Activated CD4-positive, alpha-beta T cell treated with anti-CD3 and anti-CD28 coated beads for 36 hours (primary cell): Measurements from ENCODE around the gene VCAN. TPM values are rescaled to one million over a fixed set of nuclear protein-coding genes. Genes with fewer than 3 reads are reported as not detected.

Experiments used
- ATAC-seq: fragments of 200-7000 bp; cut with Tn5 transposase; one replicate; pipeline ENCODE4 v1.10.0; 2021; ENCODE audit warnings: mild to moderate bottlenecking, moderate library complexity
- CTCF ChIA-PET: fragments of 350-600 bp; sonication (Branson Sonifier 250); formaldehyde crosslinking; loops from one replicate; lab custom pipeline; 2021; ENCODE audit warnings: antibody characterized with exemption; lab: Charles Lee
- POLR2A ChIA-PET: fragments of 350-600 bp; sonication (Branson Sonifier 250); formaldehyde crosslinking; loops from one replicate; lab custom pipeline; 2021; ENCODE audit warnings: antibody characterized with exemption, inconsistent platforms; lab: Charles Lee
- DNase-seq: peaks from one replicate; pipeline ENCODE4 v3.0.0-alpha.2; 2020
- H3K27ac Mint-ChIP-seq: one replicate; pipeline ENCODE4 v1.8.0; 2021; ENCODE audit warnings: mixed read lengths
- H3K27me3 Mint-ChIP-seq: one replicate; pipeline ENCODE4 v1.8.0; 2021; ENCODE audit warnings: mixed read lengths
- H3K36me3 Mint-ChIP-seq: one replicate; pipeline ENCODE4 v1.8.0; 2021; ENCODE audit warnings: low read depth, mixed read lengths
- H3K4me1 Mint-ChIP-seq: one replicate; pipeline ENCODE4 v1.8.0; 2021; ENCODE audit warnings: mixed read lengths
- H3K4me3 Mint-ChIP-seq: one replicate; pipeline ENCODE4 v1.8.0; 2021; ENCODE audit warnings: mild to moderate bottlenecking, moderate library complexity, mixed read lengths
- H3K9me3 Mint-ChIP-seq: one replicate; pipeline ENCODE4 v1.8.0; 2021; ENCODE audit warnings: low read depth, mixed read lengths
- intact Hi-C, 2 experiments: fragments of 100-400 bp; cut with DNase I in 1 of 2; cut with micrococcal nuclease in 1 of 2; formaldehyde crosslinking; loops; one replicate each; pipeline versions ENCODE4 v1.14.2 to v1.15.1; 2022 to 2024; cut with DNase I, micrococcal nuclease
- total RNA-seq, 2 experiments: library from RNA; stranded (reverse); gene quantifications; one replicate each; pipeline ENCODE4 v1.2.3, GENCODE V29; 2021

The VCAN gene
- total RNA-seq, 2 experiments from 2014 or later = not detected

DNA sequence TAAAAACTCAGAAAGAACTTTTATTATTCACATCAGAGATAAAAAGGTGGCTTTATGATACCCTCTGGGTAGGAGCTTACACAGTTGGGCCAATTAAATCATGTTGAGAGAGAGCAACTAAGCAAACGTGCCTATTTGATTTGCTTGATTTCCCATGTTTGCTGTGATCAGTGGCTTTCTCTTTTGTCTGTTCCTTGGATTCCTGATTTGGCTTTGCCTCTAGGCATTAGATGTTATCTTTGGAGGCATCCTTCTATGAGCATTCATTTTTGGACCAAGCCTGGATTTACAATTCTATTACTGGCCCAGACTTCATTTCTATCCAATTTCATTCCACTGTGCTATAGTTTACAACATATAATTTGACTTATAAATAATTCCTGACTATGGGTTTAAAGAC lies 35.9 kb downstream of the VCAN start:
- H3K27ac Mint-ChIP-seq = no peak overlapping the region
- CTCF ChIA-PET = no interaction called here
- DNase-seq (no peak), ATAC-seq (no peak)
- no peaks in the 10 kb centered on the region for H3K4me1 Mint-ChIP-seq
- no peaks in the 10 kb centered on the region for H3K9me3 Mint-ChIP-seq
- POLR2A ChIA-PET = no interaction called here
- H3K27me3 Mint-ChIP-seq = peaks cover 8% of the 10 kb centered on the region
- no peak overlapping the region for H3K4me3 Mint-ChIP-seq
- H3K36me3 Mint-ChIP-seq = no peaks in the 10 kb centered on the region
- intact Hi-C loops = no loop called here

DNA sequence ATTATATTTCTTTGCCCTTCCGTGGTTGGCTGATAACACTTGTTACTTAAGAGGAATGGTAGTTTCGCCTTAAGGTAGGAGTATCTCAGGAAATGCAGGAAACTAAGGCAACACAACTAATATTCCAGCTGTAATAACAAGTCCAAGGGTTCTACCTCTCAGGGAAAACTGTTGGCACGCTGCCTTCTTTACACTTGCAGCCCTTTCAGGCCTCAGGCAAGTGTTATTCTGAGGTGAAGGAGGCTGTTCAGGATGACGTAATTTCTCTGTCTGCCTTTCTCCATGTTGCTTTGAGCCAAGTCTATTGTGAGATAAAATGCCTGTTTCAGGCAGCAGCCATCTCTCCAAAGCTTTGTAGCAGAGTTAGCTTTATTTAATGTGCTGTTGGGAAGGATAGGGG lies 38.0 kb downstream of the VCAN start:
- H3K9me3 Mint-ChIP-seq = no peaks in the 10 kb centered on the region
- H3K27ac Mint-ChIP-seq = no peak overlapping the region
- DNase-seq (no peak), ATAC-seq (no peak)
- ChIA-PET CTCF (no interaction called here), POLR2A (interaction anchor here (0.6 kb wide), 2 partner anchors 15 to 460 kb away, joined by 3 to 6 read pairs; no protein-coding TSS in a partner anchor)
- peaks cover 4% of the 10 kb centered on the region for H3K27me3 Mint-ChIP-seq
- intact Hi-C loops = no loop called here
- H3K4me1 Mint-ChIP-seq = no peaks in the 10 kb centered on the region
- H3K36me3 Mint-ChIP-seq = no peaks in the 10 kb centered on the region
- no peak overlapping the region for H3K4me3 Mint-ChIP-seq

DNA sequence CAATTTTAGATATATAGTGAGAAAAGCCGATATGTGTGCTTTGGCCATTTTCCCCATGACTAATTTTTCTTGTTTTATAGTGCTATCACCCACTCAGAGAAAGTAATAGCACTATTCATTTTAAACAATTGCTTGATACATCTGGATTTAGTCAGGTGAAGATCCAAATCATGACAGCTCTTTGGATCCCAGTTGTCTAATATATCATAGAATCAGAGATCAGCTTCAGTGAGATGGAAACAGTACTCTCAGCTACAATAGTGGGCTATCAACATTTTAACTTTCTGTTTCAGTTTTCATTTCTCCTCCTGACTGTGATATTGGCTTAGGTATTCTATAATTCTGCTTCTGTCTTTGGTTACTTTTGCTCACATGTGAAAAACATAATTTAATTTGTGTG lies 38.7 kb downstream of the VCAN start:
- H3K4me1 Mint-ChIP-seq = no peaks in the 10 kb centered on the region
- H3K27me3 Mint-ChIP-seq = peaks cover 3% of the 10 kb centered on the region
- intact Hi-C loops = no loop called here
- DNase-seq = no peak
- ChIA-PET POLR2A (interaction anchor here (0.6 kb wide), 2 partner anchors 14 to 461 kb away, joined by 3 to 6 read pairs; no protein-coding TSS in a partner anchor), CTCF (no interaction called here)
- no peaks in the 10 kb centered on the region for H3K9me3 Mint-ChIP-seq
- no peak overlapping the region for H3K4me3 Mint-ChIP-seq
- no peaks in the 10 kb centered on the region for H3K36me3 Mint-ChIP-seq
- ATAC-seq = no peak
- H3K27ac Mint-ChIP-seq = no peak overlapping the region

DNA sequence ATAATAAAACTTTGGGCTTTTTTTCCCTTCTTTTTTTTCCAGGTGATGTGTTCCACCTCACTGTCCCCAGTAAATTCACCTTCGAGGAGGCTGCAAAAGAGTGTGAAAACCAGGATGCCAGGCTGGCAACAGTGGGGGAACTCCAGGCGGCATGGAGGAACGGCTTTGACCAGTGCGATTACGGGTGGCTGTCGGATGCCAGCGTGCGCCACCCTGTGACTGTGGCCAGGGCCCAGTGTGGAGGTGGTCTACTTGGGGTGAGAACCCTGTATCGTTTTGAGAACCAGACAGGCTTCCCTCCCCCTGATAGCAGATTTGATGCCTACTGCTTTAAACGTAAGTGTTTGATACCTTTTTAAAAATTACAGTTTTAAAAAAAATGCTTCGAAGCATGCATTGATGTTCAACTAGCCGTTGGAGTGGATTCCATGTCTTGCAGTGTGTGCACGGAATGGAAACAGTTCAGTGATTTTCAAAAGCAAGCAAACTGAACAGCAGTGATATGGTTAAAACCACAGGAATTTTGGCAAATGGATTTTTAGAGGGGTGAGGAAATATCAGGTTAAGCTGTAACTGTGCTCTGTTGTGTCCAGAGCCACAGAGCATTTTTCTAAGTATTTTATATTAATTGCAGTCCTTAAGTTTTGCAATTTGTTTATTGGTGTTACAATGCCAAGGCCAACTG lies 40.7 kb downstream of the VCAN start:
- H3K4me3 Mint-ChIP-seq = no peak overlapping the region
- no peak for ATAC-seq
- H3K27ac Mint-ChIP-seq = no peak overlapping the region
- no peak for DNase-seq
- intact Hi-C loops = no loop called here
- no peaks in the 10 kb centered on the region for H3K36me3 Mint-ChIP-seq
- H3K4me1 Mint-ChIP-seq = no peaks in the 10 kb centered on the region
- H3K9me3 Mint-ChIP-seq = no peaks in the 10 kb centered on the region
- CTCF ChIA-PET = no interaction called here
- POLR2A ChIA-PET = no interaction called here
- H3K27me3 Mint-ChIP-seq = peaks cover 3% of the 10 kb centered on the region

DNA sequence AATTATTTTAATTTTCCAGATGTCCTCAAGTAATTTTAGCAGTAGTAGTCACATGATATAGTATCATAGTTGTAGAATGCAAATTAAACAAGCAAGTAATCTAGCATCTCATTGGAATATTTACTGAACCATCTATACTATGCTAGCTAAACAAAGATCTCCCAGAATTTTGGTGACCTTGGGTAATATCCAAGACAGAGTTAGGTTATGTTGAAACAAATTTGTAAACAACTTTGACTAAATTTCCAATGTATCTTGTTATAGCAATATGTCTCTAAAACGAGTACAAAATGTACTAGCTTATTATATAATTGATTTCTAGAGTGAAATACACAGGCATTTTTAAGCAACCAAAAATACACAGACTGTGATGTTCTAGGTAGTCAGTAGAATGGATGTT lies 41.5 kb downstream of the VCAN start:
- Mint-ChIP-seq H3K4me3 (no peak overlapping the region), H3K27me3 (peaks cover 3% of the 10 kb centered on the region), H3K36me3 (no peaks in the 10 kb centered on the region), H3K4me1 (no peaks in the 10 kb centered on the region), H3K9me3 (no peaks in the 10 kb centered on the region), H3K27ac (no peak overlapping the region)
- ATAC-seq (no peak), DNase-seq (no peak)
- intact Hi-C loops = no loop called here
- CTCF ChIA-PET = no interaction called here
- POLR2A ChIA-PET = interaction anchor here (0.6 kb wide), 1 partner anchor 347 kb away, joined by 4 read pairs; no protein-coding TSS in a partner anchor

DNA sequence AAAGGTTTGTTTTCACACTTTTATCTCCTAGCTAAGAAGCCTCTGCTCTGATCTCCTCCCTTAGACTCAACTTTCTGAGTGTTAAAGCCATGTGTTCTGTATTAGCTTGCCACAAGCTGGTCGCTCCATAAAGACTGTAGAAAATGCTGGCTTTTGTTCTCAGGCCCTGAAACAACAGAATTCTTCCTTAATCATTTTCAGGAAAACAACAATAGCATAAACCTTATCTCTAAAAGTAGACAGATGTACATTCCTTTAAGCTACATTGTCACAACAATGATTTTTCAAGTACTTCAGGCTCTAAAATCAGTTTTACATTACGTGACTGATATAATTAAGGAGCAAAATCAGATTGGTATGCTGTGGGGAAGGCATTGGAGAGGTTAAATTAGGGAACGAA lies 41.9 kb downstream of the VCAN start:
- no peaks in the 10 kb centered on the region for H3K9me3 Mint-ChIP-seq
- CTCF ChIA-PET = no interaction called here
- ATAC-seq = no peak
- no peak for DNase-seq
- POLR2A ChIA-PET = no interaction called here
- intact Hi-C loops = no loop called here
- H3K36me3 Mint-ChIP-seq = no peaks in the 10 kb centered on the region
- H3K4me1 Mint-ChIP-seq = no peaks in the 10 kb centered on the region
- no peak overlapping the region for H3K27ac Mint-ChIP-seq
- H3K27me3 Mint-ChIP-seq = peaks cover 3% of the 10 kb centered on the region
- no peak overlapping the region for H3K4me3 Mint-ChIP-seq

DNA sequence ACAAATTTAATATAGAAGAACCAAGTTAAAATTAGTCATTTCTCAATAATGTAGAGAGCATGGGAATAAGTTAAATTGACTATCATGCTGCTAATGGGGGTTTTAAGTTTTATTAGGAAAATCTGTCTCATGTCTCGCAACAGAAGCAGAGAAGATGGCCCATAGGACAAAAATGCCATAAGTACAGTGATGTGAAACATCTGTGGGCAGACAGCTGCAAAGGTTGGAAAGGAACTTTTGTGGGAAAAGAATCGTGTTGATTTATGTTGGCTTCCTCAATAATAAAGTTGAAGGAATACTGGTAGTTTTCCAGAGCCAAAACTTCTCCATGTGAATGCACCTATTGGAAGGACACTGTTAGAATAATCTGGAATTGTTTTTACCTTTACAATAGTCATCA lies 44.8 kb downstream of the VCAN start:
- Mint-ChIP-seq H3K4me3 (no peak overlapping the region), H3K4me1 (no peaks in the 10 kb centered on the region), H3K36me3 (no peaks in the 10 kb centered on the region), H3K27me3 (peaks cover 3% of the 10 kb centered on the region), H3K27ac (no peak overlapping the region), H3K9me3 (no peaks in the 10 kb centered on the region)
- ATAC-seq = no peak
- ChIA-PET CTCF (no interaction called here), POLR2A (no interaction called here)
- intact Hi-C loops = no loop called here
- DNase-seq = no peak

DNA sequence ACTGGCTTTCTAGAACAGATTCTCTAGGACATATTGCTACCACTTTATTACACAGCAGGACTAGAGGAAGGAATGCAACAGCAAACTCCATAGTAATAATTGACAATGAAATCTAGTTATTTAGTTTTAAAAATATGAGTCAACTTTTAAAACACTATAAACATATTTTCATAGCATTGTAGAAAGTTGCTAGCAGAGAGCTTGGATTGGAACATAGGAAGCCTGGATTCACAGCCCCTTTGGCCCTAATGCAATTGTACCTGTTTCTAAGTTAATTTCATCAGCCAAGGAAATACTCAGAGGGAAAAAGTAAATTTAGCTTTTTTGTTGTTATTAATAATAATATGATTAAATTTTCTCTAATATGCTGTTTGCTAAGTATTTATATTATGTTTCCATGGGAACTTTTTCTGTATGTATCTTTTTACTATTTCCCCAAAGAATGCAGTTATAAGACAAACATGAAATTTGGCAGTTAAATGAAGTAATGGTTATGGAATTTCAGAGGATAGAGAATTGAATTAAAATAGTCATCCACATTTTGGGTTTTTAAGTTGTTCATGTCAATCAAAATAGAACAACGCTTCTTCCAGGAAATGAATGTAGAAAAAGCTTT lies 45.6 kb downstream of the VCAN start:
- ChIA-PET POLR2A (no interaction called here), CTCF (interaction anchor here (1.0 kb wide), 2 partner anchors 18 to 877 kb away, joined by 3 read pairs; no protein-coding TSS in a partner anchor)
- ATAC-seq (no peak), DNase-seq (no peak)
- Mint-ChIP-seq H3K4me1 (no peaks in the 10 kb centered on the region), H3K9me3 (no peaks in the 10 kb centered on the region), H3K27ac (no peak overlapping the region), H3K4me3 (no peak overlapping the region), H3K27me3 (peaks cover 3% of the 10 kb centered on the region), H3K36me3 (no peaks in the 10 kb centered on the region)
- intact Hi-C loops = no loop called here

DNA sequence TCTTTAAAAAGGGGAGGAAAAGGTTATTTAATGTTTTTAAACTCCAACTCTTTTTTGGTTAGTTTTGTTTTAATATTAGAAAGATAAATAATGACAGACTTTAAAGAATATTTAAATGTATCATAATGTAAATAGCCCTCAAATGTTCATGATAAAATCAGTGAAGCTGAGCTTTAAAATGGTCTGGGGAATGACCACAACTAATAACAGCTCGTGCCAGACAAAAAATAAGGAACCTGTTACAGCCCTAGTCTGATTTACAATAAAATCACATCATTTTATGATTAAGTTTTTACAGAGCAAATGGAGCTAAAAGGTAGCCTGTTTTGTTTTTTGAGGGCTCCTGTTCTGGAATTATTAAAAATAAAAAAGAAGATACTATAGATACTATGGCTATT lies 46.1 kb downstream of the VCAN start:
- H3K4me1 Mint-ChIP-seq = no peaks in the 10 kb centered on the region
- H3K36me3 Mint-ChIP-seq = no peaks in the 10 kb centered on the region
- ATAC-seq (no peak), DNase-seq (no peak)
- ChIA-PET POLR2A (no interaction called here), CTCF (interaction anchor here (1.0 kb wide), 2 partner anchors 18 to 878 kb away, joined by 3 read pairs; no protein-coding TSS in a partner anchor)
- no peaks in the 10 kb centered on the region for H3K9me3 Mint-ChIP-seq
- H3K27me3 Mint-ChIP-seq = peaks cover 3% of the 10 kb centered on the region
- no peak overlapping the region for H3K27ac Mint-ChIP-seq
- H3K4me3 Mint-ChIP-seq = no peak overlapping the region
- intact Hi-C loops = no loop called here

DNA sequence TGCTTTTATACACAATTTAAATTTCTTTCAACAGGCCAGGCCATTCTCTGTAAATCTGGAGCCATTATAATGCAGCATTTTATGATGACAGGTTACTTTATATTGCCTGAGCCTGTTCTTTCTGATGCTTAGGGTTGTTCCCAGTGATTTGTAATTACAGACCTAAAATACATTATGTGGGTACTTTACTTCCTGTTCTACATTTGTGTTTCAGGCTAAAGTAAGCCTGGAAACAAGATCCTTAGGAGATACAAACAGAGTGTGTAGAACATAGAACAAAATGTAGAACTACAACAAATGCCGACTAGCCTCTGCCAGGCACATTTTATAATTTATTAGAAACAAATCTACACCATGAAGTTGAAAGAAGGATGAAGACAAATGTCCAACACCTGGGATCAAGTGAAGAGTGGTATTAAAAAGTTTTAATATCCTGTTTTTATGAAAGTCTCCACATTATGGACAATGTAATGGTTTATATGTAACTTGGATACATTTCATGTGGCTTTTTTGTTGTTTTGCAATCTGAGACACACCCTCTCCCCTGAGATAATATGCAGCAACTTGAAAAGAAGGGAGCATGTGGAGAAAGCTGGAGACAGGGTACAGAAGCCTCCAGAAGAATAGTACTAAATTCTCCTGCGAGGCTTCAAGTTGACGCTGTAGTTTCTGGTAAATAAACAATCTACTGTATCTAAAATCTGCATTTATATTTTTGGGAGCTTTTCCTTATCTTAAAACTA lies 46.9 kb downstream of the VCAN start:
- H3K27me3 Mint-ChIP-seq = peaks cover 3% of the 10 kb centered on the region
- intact Hi-C loops = no loop called here

DNA sequence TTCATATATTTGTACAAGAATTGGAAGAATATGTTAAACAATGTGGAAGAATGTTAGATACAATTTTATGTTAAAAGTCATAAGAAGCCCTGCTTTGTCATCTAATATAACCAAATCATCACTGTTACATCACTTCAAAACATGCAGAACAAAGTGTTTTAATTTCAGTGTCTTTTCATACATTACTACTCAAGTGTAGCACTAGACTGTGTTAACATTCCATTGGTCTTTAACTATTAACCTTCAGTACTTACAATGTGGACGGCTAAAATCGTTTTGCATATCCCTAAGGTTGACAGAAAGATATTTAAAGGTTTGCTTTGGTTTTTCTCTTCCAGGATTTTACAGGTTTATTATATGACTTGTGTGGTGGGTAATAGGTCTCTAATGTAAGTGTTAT lies 50.9 kb downstream of the VCAN start:
- no peaks in the 10 kb centered on the region for H3K36me3 Mint-ChIP-seq

More for the DNA sequence above, 46.9 kb downstream of the VCAN start:
- no peaks in the 10 kb centered on the region for H3K9me3 Mint-ChIP-seq
- no peak for DNase-seq
- ATAC-seq = no peak
- H3K4me1 Mint-ChIP-seq = no peaks in the 10 kb centered on the region
- CTCF ChIA-PET = interaction anchor here (1.0 kb wide), 1 partner anchor 879 kb away, joined by 3 read pairs; no protein-coding TSS in a partner anchor
- POLR2A ChIA-PET = no interaction called here
- H3K27ac Mint-ChIP-seq = no peak overlapping the region
- H3K36me3 Mint-ChIP-seq = no peaks in the 10 kb centered on the region
- no peak overlapping the region for H3K4me3 Mint-ChIP-seq

More for the DNA sequence above, 50.9 kb downstream of the VCAN start:
- H3K4me3 Mint-ChIP-seq = no peak overlapping the region
- DNase-seq (no peak), ATAC-seq (no peak)
- ChIA-PET CTCF (no interaction called here), POLR2A (interaction anchor here (0.6 kb wide), 1 partner anchor 921 kb away, joined by 3 read pairs; no protein-coding TSS in a partner anchor)
- H3K4me1 Mint-ChIP-seq = no peaks in the 10 kb centered on the region
- H3K27me3 Mint-ChIP-seq = no peaks in the 10 kb centered on the region
- H3K27ac Mint-ChIP-seq = no peak overlapping the region
- no peaks in the 10 kb centered on the region for H3K9me3 Mint-ChIP-seq
- intact Hi-C loops = no loop called here
